HS-27A (cell line): ENCODE data around the gene SLF2.
"Not testable (repeated sequence)": the region's sequence is repeated elsewhere in the genome, so short reads cannot be mapped to it uniquely, and the experiment has no call there.

Source experiments
- DNase-seq: peaks from one replicate; pipeline ENCODE4 v3.0.0-alpha.2; 2012; ENCODE audit warnings: low read depth, missing footprints

SLF2 gene

DNA sequence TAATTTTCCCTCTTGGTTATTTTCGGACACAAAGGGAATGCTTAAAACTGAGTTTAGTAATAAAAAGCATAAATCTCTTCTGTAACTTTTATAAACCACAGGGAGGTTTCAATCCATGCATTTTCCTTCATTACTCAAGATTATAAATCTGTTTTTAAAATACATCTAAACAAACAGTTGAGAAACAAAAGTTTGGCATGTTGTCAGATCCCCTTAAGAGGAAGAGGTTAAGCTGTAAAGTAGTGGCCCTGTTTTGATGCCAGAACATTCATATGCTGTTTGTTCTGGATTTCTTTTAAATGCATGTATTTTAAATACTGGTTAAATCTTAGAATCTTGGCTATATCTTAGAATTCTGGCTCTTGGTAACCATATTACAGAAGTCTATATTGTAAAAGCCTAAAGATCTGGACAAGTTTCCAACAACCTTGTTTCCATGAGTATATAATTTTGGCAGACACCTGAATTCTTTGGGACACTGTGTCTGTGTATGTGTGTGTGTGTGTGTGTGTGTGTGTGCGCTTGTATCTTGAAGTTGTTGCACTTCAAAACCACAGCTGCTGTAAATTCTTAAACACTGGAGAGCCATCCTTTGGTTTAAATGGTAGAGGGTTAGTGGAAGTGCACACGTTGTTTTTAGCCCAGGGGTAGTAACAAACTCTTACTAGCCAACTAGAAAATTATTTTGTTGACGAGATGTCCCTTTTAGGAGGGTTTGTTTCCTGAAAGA, 49.8 kb downstream of the SLF2 start:
- no peak for DNase-seq

DNA sequence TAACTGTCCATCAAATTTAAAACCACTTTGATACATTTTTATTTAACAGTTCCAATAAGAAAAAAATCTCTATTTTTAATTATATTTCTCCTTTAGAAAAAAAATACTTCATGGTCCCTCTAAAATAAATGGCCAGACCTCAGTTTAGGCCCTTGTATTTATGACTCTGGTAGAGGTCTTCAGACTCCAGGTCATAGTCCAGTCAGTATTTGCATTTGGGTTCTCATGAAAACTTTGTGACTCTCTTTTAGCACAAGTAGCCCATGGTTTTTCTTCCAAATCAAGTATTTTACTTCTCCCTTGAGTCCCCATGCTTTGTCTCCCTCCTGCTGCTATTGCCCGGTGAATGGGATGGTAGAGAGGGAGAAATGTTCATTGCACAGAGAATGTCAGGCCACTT, 51.1 kb downstream of the SLF2 start:
- DNase-seq, result no peak

DNA sequence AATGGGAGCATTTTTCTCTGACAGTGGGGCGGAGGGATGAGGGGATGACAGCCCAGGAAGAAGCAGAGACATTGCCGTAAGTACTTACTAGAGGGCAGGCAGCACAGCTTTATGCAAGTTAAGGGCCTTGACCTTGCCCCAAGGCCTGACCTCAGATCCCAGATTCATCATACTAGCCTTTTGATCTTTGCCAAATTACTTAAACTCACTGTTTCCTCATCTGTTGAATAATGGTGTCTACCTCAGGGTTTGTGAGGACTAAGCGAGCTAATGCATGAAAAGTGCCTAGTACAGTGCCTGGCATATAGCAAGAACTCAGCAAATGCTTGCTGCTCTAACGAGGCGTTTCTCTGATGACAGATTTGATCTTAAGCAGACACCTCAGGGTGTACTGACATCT, 53.1 kb downstream of the SLF2 start:
- DNase-seq, result no peak

DNA sequence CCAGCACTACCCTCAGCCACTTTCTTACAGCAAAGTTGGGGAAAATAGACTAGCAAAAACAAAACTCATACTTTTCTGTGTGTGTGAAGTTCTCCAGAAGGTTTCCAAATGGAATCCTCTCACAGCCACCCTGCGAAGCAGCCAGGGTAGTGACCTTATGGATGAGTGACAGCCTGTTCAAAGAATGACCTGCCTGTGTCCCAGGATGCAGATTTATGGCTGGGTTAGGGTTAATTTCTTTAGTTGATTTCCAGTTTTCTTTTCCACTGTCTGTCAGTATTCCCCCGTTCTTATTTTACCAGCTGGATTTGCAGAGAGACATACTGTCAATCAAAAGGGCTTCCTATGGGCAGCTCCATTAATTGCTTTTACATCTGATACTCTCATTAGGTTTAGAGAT, 54.1 kb downstream of the SLF2 start:
- no peak for DNase-seq

DNA sequence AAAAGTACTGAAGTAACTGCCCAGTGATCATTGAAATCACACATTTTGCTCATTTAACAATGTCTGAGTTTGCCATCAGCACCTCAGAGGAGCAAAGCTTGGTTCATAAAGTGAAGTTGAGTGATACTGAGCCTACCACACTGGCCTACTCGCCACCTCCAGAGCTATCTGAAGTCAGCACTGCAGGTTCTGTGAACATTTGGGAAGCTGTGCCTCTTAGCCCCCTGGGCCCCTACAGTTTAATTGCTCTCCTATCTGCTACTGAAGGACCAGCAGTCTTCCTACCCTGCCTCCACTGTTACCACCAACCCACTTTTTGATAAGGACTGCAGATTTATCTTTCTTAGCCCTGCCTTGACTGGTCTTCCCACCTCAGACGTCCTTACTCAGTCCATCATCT, 54.6 kb downstream of the SLF2 start:
- DNase-seq, result no peak

DNA sequence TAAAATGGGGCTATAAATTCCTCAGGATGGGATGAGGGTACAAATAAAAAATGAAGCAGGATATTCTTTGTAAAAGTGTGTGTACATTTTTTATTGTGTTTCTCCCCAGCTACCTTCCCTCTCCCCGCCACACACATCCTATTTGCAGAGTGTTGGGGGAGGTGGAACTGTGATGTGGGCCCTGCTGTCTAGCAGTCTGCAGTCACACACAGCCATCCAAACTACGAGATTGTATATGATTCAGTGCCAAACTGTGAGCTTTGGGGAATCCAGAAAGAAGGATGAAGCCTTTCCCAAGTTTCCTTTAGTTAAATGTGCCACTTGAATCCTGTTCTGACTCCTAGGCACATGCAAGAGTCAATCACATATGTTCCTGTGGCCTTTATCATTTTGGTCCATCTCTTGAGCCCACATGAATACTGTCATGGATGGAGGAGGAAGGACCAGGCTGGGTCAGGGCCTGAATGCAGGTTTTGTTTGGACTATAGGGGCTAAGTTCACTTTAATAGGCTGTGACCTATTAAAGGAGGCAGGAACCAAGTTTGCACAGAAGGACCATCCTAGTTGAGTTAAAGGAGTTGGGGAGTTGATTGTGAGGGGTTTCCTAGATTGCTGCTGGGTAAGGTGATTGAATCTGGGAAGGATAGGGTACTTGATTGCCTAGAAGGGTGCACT, 55.4 kb downstream of the SLF2 start:
- no peak for DNase-seq

DNA sequence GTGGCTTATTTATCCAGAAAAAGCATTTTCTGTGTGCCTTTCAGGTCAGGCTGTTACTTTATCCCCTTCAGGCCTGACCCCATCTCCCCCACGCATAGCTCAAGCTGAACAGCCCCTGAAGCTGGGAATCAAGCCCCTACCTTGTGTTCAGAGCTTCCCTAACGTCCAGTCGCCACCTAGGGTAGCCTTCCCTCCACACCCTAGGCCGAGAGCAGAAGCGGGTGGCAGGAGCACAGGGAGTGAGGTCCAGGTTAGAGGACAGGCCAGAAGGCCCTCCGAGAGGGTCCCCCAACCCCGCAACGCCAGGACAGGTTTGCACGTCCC, 56.1 kb downstream of the SLF2 start:
- no peak for DNase-seq

DNA sequence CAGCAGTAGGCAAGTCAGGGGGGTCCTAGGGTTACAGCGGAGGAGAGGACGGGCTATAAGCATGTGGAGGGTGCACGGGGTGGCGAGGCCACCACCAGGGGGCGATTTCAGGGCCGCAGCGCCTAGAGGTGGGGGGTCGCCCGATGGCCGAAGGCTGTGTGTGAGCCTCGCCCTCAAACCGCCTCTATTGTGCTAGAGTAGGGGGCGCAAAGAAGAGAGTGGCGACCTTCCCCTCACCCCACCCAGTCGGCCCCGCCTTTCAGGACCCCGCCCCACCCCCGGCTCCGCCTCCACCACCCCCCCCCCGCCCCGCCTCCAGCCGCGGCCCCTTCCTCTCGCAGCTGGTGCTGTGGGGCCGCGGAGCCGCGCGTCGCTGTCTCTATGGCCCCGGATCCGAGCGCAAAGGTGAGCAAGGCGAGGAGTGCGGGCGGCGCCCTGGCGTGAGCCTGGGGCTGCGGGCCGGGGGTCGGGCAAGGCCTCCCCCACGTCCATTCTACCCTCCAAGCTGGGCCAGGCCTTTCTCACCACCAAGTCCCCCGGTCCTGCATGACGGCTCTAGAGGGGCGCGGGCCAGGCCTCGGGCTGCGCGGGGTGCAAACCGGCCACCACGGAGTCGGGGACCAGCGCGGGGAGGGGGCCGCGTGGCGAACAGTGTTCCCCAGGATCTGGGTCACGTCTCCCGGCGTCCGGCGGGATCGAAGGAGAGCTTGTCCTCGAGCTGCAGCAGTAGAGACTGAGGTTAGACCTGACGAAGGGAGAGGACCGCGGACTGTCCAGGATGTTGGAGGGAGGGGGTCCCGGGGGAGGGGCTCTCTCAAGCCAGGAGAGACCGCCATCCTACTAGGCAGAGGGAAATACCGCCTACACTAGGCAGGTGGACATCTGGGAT, 56.7 kb downstream of the SLF2 start, which contains the start of gene SEMA4G:
Gene SEMA4G, plus strand, starts transcription at position 318 of the 889 bp plus-strand sequence. CDS start 3,409 bp downstream, outside the sequence.
- no peak for DNase-seq

DNA sequence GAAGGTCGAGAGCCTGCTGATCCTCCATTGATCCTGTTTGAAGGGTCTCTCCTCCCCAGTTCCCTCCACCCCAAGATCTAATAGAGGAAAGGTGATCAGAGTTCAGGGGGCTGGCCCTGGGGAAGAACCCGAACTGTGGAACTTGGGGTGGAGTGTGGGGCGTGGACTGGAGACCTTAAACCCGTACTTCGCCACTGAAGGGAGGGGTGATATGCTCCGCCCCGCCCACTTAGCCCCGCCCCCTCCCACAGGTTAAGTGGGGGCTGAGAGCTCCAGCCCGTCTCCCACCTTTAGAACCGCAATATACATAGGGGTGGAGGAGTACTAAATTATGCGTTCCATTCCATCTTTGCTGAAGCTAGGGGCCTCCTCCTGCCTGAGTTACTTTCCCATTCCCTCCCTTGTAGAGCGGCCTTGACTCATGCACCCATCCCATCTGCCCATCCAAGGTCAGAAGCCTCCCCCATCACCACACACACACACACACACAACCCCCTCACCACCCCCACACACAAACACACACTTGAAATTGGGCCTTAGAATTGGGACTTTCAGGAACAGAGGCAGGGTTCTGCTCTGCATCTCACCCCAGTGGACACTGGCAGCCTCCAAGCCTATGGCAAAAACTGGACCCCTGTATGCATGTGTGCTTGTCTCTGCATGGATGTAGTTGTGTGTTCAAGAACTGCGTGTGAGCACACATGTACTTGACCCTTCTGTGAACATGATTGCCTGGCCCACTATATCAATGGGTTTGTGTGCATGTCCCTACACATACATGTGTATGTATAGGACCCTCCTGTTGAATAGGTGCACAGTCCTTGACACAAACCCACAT, 57.5 kb downstream of the SLF2 start:
- no peak for DNase-seq

DNA sequence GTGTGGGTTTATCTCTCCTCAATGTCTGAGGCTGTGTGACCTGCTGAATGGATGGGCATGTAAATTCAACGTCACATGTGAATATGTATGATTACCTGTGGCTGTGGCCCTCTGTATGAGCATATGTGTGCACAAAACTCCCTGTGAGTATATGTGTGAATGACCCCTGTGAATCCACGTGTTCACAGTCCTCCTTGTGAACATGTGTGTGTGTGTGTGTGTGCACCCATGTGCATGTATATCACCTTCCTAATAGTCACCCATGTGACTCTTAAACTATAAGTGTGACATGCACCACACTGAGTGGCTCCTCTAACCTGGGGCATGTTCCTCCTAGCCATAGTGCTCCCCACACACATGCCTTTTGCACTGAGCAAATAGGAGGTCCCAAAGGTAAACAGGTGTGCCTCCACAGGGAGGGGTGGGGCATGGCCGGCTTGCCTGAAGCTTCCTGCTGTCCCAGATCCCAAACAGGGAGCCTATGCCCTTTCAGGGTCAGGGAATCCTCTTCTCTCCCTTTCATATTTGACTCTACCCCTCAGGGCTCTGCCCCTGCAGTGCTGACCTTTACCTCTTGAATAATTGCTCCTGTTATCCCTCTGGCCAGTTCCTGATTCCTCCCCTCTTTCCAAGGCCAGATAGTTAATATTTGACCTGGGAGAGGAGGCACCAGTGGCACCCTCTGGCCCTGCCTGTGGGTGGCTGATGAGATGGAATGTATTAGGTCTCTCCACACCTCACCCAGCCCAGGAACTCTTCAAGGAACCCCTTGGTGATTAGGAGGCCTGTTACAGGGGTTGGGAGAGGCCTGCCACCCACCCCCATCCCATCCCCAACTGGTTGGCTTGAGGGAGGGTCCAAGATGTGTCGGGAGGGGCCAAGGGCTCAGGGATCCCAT, 58.4 kb downstream of the SLF2 start:
- DNase-seq, result no peak

DNA sequence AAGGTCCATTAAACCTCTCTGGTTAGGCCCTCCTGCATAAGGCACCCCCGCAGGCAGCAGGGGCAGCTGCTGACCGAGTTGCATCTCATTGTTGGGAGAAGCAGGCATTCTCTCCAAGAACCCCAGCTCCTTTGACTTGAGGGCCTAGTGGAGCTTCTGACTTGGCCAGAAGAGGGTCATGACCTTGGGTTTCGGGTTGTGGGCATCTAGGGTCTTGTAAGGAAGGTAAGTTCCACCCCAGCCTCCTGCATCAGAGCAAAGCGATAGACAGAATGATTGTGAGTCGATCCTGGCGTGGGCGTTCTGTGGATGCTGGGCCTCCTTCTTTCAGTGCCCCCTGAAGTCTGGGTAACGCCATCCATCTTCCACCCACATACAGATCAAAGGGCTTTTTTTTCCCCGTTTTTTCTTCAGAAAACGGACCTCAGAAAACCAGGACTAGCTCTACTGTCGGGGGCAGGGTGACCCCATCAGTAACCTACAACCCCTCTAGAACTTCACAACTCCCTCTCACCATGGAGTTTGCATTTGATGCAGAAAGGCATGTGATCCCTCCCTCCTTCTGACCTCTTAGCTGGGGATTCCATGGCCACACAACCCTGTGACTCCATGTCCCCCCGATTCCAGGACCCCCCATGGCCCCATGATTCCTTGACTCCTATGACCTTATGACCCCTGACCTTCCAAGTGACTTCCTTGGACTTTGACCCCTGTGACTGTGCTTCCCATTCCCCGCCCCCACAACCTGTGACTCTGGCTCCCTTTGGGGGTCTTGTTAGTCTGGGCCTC, 59.5 kb downstream of the SLF2 start:
- DNase-seq, result no peak

DNA sequence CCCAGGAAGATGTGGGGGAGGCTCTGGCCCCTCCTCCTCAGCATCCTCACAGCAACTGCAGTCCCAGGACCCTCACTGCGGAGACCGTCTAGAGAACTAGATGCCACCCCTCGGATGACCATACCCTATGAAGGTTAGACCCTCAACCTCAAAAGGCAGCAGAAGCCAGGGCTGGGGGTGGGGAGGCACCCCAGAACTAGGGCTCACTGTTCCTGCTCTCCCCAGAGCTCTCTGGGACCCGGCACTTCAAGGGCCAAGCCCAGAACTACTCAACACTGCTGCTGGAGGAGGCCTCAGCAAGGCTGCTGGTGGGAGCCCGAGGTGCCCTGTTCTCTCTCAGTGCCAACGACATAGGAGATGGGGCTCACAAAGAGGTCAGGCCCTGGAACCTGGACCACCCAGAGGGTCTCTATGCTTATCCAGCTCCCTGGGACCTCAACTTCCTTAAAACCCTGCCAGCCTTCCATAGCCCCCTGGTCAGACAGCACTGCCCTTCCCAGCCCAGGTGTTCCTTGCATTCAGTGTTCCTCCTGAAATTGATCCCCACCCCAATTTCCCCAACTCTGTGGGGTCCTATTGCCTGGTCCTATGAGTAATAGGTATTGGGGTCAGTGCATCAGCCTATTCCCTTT, 60.3 kb downstream of the SLF2 start:
- DNase-seq, result no peak

DNA sequence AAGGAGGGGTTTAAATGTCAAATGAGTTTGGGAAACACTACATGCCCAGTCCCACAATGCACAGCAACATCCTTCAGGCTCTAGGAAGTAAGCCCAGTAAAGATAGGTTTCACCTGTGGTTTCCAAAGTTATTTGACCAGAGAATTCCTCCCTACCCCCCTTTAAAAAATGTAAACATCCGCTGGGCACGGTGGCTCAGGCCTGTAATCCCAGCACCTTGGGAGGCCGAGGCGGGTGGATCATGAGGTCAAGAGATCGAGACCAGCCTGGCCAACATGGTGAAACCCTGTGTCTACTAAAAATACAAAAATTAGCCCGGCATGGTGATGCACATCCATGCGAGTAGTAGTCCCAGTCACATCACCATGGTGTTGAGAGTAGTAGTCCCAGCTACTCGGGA, 62.6 kb downstream of the SLF2 start:
- DNase-seq, result not testable (repeated sequence)

DNA sequence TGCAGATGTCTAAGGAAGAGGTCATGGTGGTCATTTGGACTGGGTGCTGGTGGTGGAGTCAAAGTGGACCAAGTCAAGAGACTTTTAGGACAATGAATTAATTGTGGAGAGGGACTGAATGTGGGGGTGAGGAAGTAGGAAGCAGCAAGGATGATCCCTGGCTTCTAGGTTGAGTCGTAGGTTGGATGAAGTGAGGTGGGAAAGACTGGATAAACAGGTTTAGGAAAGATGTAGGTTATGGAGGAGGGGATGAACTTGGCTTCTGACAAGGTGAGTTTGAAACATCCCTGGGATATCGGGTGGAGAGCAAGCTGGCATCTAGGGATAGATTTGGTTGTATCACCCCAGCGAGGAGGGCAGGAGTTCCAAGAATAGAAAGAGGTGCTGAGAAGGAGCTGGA, 64.1 kb downstream of the SLF2 start:
- no peak for DNase-seq

DNA sequence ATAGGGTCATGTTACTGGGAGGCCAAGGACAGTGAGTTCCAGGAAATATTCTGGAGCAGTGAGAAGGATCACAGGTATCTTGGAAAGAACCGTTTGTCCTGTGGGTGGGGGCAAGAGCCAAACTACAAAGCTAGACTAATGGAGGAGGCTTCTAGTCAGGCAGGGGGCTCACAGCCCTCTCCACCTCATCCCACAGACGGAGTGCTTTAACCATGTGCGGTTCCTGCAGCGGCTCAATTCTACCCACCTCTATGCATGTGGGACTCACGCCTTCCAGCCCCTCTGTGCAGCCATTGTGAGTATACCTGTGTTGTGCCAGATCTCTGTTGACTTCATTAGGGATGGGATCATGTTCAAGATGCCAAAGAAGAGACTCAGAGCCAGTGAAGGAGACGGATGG, 64.7 kb downstream of the SLF2 start:
- no peak for DNase-seq

DNA sequence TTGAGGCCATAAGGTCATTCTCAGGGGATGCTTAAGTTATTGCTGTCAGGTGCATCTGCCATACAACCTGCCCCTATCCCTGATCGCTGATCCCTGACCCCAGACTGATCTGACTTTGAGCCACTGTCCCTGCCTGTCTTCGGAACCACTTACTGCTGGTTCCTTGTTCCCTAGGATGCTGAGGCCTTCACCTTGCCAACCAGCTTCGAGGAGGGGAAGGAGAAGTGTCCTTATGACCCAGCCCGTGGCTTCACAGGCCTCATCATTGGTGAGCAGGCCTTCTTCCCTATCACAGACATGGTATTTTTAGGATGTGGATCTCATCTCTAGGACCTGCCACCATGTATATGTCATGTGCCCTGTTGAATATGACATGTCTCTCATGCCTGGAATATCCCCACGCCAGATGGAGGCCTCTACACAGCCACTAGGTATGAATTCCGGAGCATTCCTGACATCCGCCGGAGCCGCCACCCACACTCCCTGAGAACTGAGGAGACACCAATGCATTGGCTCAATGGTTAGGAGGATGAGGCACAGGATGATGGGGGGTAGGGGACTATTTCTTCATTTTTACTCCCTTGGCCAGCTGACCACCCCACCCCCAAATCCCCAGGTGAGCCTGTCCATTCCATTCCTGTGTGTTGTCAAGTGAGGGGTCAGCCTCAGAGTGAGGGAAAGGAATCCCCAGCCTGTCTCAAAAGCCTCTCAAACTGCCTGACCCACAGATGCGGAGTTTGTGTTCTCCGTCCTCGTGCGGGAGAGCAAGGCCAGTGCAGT, 65.5 kb downstream of the SLF2 start:
- no peak for DNase-seq

DNA sequence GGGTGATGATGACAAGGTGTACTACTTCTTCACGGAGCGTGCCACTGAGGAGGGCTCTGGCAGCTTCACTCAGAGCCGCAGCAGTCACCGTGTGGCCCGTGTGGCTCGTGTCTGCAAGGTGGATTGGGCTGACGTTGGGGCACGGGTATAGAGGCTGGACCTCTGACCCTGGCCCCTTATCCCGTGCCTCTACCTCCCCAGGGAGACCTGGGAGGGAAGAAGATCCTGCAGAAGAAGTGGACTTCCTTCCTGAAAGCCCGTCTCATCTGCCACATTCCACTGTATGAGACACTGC, 66.1 kb downstream of the SLF2 start:
- DNase-seq, result no peak

DNA sequence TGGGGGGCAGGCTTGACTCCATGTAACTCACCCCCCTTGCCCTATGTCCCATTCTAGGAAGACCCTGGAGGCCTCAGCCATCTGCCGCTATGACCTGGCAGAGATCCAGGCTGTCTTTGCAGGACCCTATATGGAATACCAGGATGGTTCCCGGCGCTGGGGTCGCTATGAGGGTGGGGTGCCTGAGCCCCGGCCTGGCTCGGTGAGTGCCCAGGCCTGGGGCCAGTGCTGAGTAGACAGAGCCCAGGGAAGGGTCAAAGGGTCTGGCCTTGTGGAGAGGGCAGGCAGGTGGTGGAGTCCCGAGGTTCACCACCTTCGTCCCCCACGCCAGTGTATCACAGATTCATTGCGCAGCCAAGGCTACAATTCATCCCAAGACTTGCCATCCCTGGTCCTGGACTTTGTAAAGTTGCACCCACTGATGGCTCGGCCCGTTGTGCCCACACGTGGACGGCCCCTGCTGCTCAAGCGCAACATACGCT, 67.1 kb downstream of the SLF2 start:
- DNase-seq, result no peak

DNA sequence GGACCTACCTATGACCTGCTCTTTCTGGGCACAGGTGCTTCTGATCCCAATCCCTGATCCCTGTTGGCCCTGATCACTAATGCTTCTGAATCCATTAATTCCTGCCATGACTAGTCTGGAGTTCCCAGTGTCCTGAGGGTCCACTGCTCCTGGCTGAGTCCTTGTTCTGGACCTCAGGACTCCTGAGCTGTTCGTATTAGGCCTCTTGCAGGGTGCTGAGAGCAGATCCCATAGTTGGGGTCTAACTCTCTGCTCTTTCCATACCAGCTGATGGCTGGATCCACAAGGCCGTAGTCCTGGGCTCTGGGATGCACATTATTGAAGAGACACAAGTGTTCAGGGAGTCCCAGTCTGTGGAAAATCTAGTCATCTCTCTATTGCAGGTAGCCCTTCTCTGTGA, 67.5 kb downstream of the SLF2 start:
- DNase-seq, result no peak
